B cell (primary cell): Measurements from ENCODE around the gene JMJD1C.

Source experiments
- CTCF ChIP-seq: fragments of 200-600 bp; IDR thresholded peaks from one replicate; pipeline ENCODE4 v1.8.0; 2022; ENCODE audit warnings: antibody characterized with exemption, mild to moderate bottlenecking
- EZH2 ChIP-seq: IDR thresholded peaks from 2 replicates; pipeline ENCODE4 v1.6.1; 2012; ENCODE audit warnings: borderline replicate concordance, low read depth, mild to moderate bottlenecking, moderate library complexity, low read length; ENCODE audit not compliant: insufficient read depth, poor library complexity, severe bottlenecking

GRCh38 chr10:63173468-63174232 is 292.1 kb downstream of the JMJD1C start:
- TF ChIP-seq CTCF (no peak), EZH2 (no peak)
